ENCODE results near the gene ARFGEF2. TPM values are rescaled to one million over a fixed set of nuclear protein-coding genes. Genes with fewer than 3 reads are reported as not detected.

ARFGEF2 gene
- total RNA-seq, 1 experiment from 2014 or later = 22.2 TPM

- Histone ChIP-seq H3K27me3 (ENCODE audit: insufficient read depth, low read length) (no peaks in the 10 kb centered on the region), H3K36me3 (ENCODE audit: control insufficient read depth in 1 of 2, insufficient read depth in 2 of 2, low read length in 2 of 2) (peaks cover 11 to 14% of the 10 kb centered on the region in 2 experiments; a peak in 3 of 4 replicates), H3K9me2 (ENCODE audit: insufficient read depth) (no peaks in the 10 kb centered on the region), H3K9ac (ENCODE audit: low read length) (no peak overlapping the region), H3K27ac (ENCODE audit: low read depth, low read length) (no peak overlapping the region), H3K9me3 (ENCODE audit: control insufficient read depth in 1 of 2, insufficient read depth in 1 of 2, low read depth in 1 of 2, low read length in 2 of 2) (no peaks in the 10 kb centered on the region), H3K4me2 (ENCODE audit: low read length) (no peak overlapping the region), H3K4me3 (replicated peaks in 1 of 2; ENCODE audit: low read depth in 1 of 2, low read length in 2 of 2) (no peak overlapping the region), H4K20me1 (ENCODE audit: insufficient read depth) (no peaks in the 10 kb centered on the region), H2AFZ (ENCODE audit: low read depth, low read length, poor library complexity, severe bottlenecking) (no peak overlapping the region), H3K4me1 (ENCODE audit: control insufficient read depth in 1 of 2, insufficient read depth in 2 of 2, low read length in 2 of 2) (no peaks in the 10 kb centered on the region), H3K79me2 (ENCODE audit: insufficient read depth, low read length) (no peaks in the 10 kb centered on the region)
- TF ChIP-seq ZBTB33 (IDR thresholded peaks at IDR 0.05; ENCODE audit: extremely low read depth, insufficient replicate concordance, low read length) (no peak), SIN3A (IDR thresholded peaks at IDR 0.05; ENCODE audit: low read depth) (no peak), CBX3 (IDR thresholded peaks at IDR 0.05; ENCODE audit: low read depth) (no peak), ATF3 (IDR thresholded peaks at IDR 0.05) (no peak), JUND (IDR thresholded peaks at IDR 0.05) (no peak), TCF7L2 (IDR thresholded peaks at IDR 0.05; ENCODE audit: borderline replicate concordance, extremely low read depth, insufficient read depth, insufficient read length) (no peak), EZH2 (IDR thresholded peaks at IDR 0.05) (no peak), REST (IDR thresholded peaks at IDR 0.05; ENCODE audit: low read depth) (no peak), ZNF274 (IDR thresholded peaks at IDR 0.05; ENCODE audit: low read depth, low read length) (no peak), EGR1 (IDR thresholded peaks at IDR 0.05; ENCODE audit: low read depth) (no peak)
- CTCF ChIA-PET = no interaction called here
- POLR2A ChIA-PET = no interaction called here
- ATAC-seq = no peak
- intact Hi-C loops (cut with micrococcal nuclease) = no loop called here
- no TSS peak for BruUV-seq (replicated peaks)
- DNase-seq (ENCODE audit: low read depth, low spot score) = no peak
- RAD21 ChIA-PET (ENCODE audit: low non-redundant PET in 1 of 2, low total read pairs in 2 of 2, uncharacterized antibody in 2 of 2, unreplicated experiment in 2 of 2) = no interaction called here
Measured at GRCh38 chr20:48965189-48965910, 43.8 kb downstream of the ARFGEF2 start.
